DOHH2 (cell line): Measurements from ENCODE around the gene FILIP1.

ENCODE experiments used
- EZH2phosphoT487 ChIP-seq: fragments of 200-600 bp; sonication (generic); IDR thresholded peaks from 2 replicates; pipeline ENCODE4 v1.6.1; 2017; ENCODE audit warnings: borderline replicate concordance, mild to moderate bottlenecking, antibody characterized with exemption, low read length, moderate library complexity, mixed read lengths
- TF ChIP-seq, protein P1 (sequence below): fragments of 200-600 bp; sonication (generic); IDR thresholded peaks from one replicate; pipeline ENCODE4 v1.5.1; 2014; ENCODE audit warnings: antibody characterized with exemption, mild to moderate bottlenecking, low read depth, low read length; ENCODE audit not compliant: poor library complexity, severe bottlenecking

DNA sequence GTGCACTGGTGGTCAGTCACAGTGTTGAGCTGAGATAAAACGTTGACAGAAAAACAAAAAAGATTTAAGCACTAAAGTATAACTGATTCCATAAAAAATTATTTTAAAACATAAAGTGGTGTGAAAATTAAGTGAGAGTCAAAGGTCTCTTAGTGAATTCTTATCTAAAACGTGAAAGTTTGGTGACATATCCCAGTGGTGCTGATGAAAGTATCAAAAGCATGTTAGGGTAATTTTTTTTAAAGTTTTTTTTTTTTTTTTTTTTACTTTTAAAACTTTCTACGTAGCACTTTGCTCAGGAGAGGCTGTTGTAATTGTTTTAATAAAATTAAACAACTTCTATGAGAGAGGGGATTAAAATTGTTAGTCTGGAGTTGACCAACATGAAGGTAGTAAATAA, 143.4 kb downstream of the FILIP1 start:
- TF ChIP-seq, protein P1, sequence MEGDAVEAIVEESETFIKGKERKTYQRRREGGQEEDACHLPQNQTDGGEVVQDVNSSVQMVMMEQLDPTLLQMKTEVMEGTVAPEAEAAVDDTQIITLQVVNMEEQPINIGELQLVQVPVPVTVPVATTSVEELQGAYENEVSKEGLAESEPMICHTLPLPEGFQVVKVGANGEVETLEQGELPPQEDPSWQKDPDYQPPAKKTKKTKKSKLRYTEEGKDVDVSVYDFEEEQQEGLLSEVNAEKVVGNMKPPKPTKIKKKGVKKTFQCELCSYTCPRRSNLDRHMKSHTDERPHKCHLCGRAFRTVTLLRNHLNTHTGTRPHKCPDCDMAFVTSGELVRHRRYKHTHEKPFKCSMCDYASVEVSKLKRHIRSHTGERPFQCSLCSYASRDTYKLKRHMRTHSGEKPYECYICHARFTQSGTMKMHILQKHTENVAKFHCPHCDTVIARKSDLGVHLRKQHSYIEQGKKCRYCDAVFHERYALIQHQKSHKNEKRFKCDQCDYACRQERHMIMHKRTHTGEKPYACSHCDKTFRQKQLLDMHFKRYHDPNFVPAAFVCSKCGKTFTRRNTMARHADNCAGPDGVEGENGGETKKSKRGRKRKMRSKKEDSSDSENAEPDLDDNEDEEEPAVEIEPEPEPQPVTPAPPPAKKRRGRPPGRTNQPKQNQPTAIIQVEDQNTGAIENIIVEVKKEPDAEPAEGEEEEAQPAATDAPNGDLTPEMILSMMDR = no peak
- no peak for TF ChIP-seq EZH2phosphoT487
